ENCODE data around the gene AIMP1.
A peak's percentile ranks its signal among the peaks of the same experiment; 100 is the strongest.

Gene AIMP1

GRCh38 chr4:106366026-106366425 lies 49.7 kb downstream of the AIMP1 start:
- no peak for TF ChIP-seq CTCF (IDR thresholded peaks at IDR 0.05; ENCODE audit: low read depth, low read length)
- no peak for DNase-seq (ENCODE audit: extremely low read depth, low read depth)

GRCh38 chr4:106367072-106367471 lies 50.7 kb downstream of the AIMP1 start:
- TF ChIP-seq CTCF (IDR thresholded peaks at IDR 0.05; ENCODE audit: low read depth, low read length), result no peak
- no peak for DNase-seq (ENCODE audit: extremely low read depth, low read depth)

- TF ChIP-seq CTCF (IDR thresholded peaks at IDR 0.05; ENCODE audit: low read depth, low read length), result no peak
- DNase-seq (ENCODE audit: extremely low read depth, low read depth), result no peak
Measured at GRCh38 chr4:106368678-106369077, 52.3 kb downstream of the AIMP1 start, which contains the start of gene GIMD1. Gene GIMD1, minus strand, starts transcription at chr4:106368778. Its CDS starts 1,343 bp downstream, at chr4:106367435.

- peak; percentile 66 for DNase-seq (ENCODE audit: extremely low read depth, low read depth)
- peak; percentile 74 for TF ChIP-seq CTCF (IDR thresholded peaks at IDR 0.05; ENCODE audit: low read depth, low read length)
Measured at GRCh38 chr4:106369456-106370060, 53.2 kb downstream of the AIMP1 start.

- TF ChIP-seq CTCF (IDR thresholded peaks at IDR 0.05; ENCODE audit: low read depth, low read length), result no peak
- no peak for DNase-seq (ENCODE audit: extremely low read depth, low read depth)
Measured at GRCh38 chr4:106370214-106370613, 53.9 kb downstream of the AIMP1 start.

GRCh38 chr4:106371161-106371560 lies 54.8 kb downstream of the AIMP1 start:
- no peak for TF ChIP-seq CTCF (IDR thresholded peaks at IDR 0.05; ENCODE audit: low read depth, low read length)
- DNase-seq (ENCODE audit: extremely low read depth, low read depth), result no peak

- no peak for DNase-seq (ENCODE audit: extremely low read depth, low read depth)
- no peak for TF ChIP-seq CTCF (IDR thresholded peaks at IDR 0.05; ENCODE audit: low read depth, low read length)
Measured at GRCh38 chr4:106373026-106373425, 56.7 kb downstream of the AIMP1 start.
